HepG2 (cell line): ENCODE measurements around the gene BSG. TPM values are rescaled to one million over a fixed set of nuclear protein-coding genes. Genes with fewer than 3 reads are reported as not detected.

ENCODE experiments used
- ATAC-seq: fragments of 200-7000 bp; cut with Tn5 transposase; 3 replicates; pipeline ENCODE4 v1.9.1; 2020; ENCODE audit warnings: mild to moderate bottlenecking, moderate library complexity
- BruUV-seq: library from RNA; stranded (reverse); fragments of 400-500 nt; replicated peaks from 2 replicates; lab custom pipeline; 2021; lab: Mats Ljungman, UMichigan
- CTCF ChIA-PET: fragments of 300-600 bp; formaldehyde crosslinking; extraction: SDS; loops from one replicate; lab custom pipeline; 2021; ENCODE audit warnings: low total read pairs, inconsistent platforms, low intra/inter-chr PET ratio; lab: Yijun Ruan, JAX
- POLR2A ChIA-PET: fragments of 350-600 bp; sonication (Branson Sonifier 250); formaldehyde crosslinking; loops from one replicate; lab custom pipeline; 2020; ENCODE audit warnings: antibody characterized with exemption, inconsistent platforms; lab: Yijun Ruan, JAX
- DNase-seq: peaks from one replicate; pipeline ENCODE4 v3.0.0-alpha.2; 2015; ENCODE audit warnings: low spot score
- FAIRE-seq: peaks from 3 replicates; lab custom pipeline; 2011; peaks lifted over from hg19 to GRCh38; lab: Jason Lieb, UNC
- H2AFZ ChIP-seq: one replicate; pipeline ENCODE4 v1.6.1; 2011; ENCODE audit warnings: low read length, inconsistent platforms
- H3K27ac ChIP-seq: fragments of 300-600 bp; 3 replicates; pipeline ENCODE4 v1.8.0; 2011; ENCODE audit warnings: mixed run types, mild to moderate bottlenecking, mixed read lengths, low read length, inconsistent platforms; ENCODE audit not compliant: insufficient read depth; ENCODE audit errors: extremely low read length
- H3K27me3 ChIP-seq, 2 experiments: fragments of 200-600 bp in 1 of 2; 2 replicates in 1 of 2; 3 replicates in 1 of 2; pipeline versions ENCODE4 v1.6.0 to v1.8.0; 2011; ENCODE audit warnings: low read length in 2 of 2, mild to moderate bottlenecking in 2 of 2, moderate library complexity in 2 of 2, inconsistent platforms in 1 of 2; ENCODE audit not compliant: insufficient read depth in 2 of 2, control insufficient read depth in 1 of 2
- H3K36me3 ChIP-seq, 2 experiments: fragments of 200-600 bp in 1 of 2; replicated peaks in 1 of 2; 2 replicates in 1 of 2; 3 replicates in 1 of 2; pipeline versions ENCODE4 v1.5.1 to v1.8.0; 2011; ENCODE audit warnings: low read length in 2 of 2, inconsistent platforms in 1 of 2; ENCODE audit not compliant: insufficient read depth in 2 of 2, control insufficient read depth in 1 of 2
- H3K4me1 ChIP-seq: 2 replicates; pipeline ENCODE4 v1.5.1; 2012; ENCODE audit warnings: low read length, inconsistent platforms; ENCODE audit not compliant: insufficient read depth
- H3K4me2 ChIP-seq: 2 replicates; pipeline ENCODE4 v1.6.0; 2011; ENCODE audit warnings: low read depth, low read length, inconsistent platforms
- H3K4me3 ChIP-seq, 3 experiments: fragments of 200-600 bp in 1 of 3; sonication (generic), shearing (Covaris generic) in 1 of 3; replicated peaks in 1 of 3; 2 replicates each; pipeline ENCODE4 v1.5.1; 2011 to 2016; ENCODE audit warnings: low read length in 3 of 3, inconsistent platforms in 2 of 3, low read depth in 2 of 3, mild to moderate bottlenecking in 2 of 3, control low read depth in 1 of 3, mixed read lengths in 1 of 3; ENCODE audit not compliant: insufficient read depth in 1 of 3
- H3K79me2 ChIP-seq: one replicate; pipeline ENCODE4 v1.6.1; 2011; ENCODE audit warnings: low read length, inconsistent platforms; ENCODE audit not compliant: insufficient read depth
- H3K9ac ChIP-seq: 2 replicates; pipeline ENCODE4 v1.6.0; 2011; ENCODE audit warnings: mild to moderate bottlenecking, low read depth, low read length, inconsistent platforms; ENCODE audit not compliant: insufficient read depth
- H3K9me3 ChIP-seq: 2 replicates; pipeline ENCODE4 v1.5.1; 2012; ENCODE audit warnings: mild to moderate bottlenecking, low read length
- H4K20me1 ChIP-seq: 2 replicates; pipeline ENCODE4 v1.6.0; 2011; ENCODE audit warnings: inconsistent platforms, mild to moderate bottlenecking, low read length, moderate library complexity; ENCODE audit not compliant: insufficient read depth
- AGO2 ChIP-seq: fragments of 200-400 bp; formaldehyde crosslinking; optimal IDR thresholded peaks from 2 replicates; pipeline ENCODE3; 2017; ENCODE audit warnings: mild to moderate bottlenecking, low read depth, low read length, moderate library complexity
- RBFOX2 ChIP-seq: fragments of 200-400 bp; formaldehyde crosslinking; IDR thresholded peaks from 2 replicates; pipeline ENCODE4 v1.6.1; 2017; ENCODE audit warnings: low read depth, mild to moderate bottlenecking, low read length
- RBM22 ChIP-seq: fragments of 200-400 bp; formaldehyde crosslinking; optimal IDR thresholded peaks from 2 replicates; pipeline ENCODE3; 2017; ENCODE audit warnings: mild to moderate bottlenecking, low read length, moderate library complexity
- TEAD2 ChIP-seq: sonication (generic); formaldehyde crosslinking; IDR thresholded peaks from 2 replicates; pipeline ENCODE4 v1.9.0; 2021; ENCODE audit warnings: missing genetic modification reagents
- ZNF468 ChIP-seq: sonication (generic); formaldehyde crosslinking; IDR thresholded peaks from 2 replicates; pipeline ENCODE4 v1.8.0; 2022; ENCODE audit warnings: mild to moderate bottlenecking, moderate library complexity, missing genetic modification reagents
- WGBS: methylation state at CpG from one replicate; pipeline ENCODE4 v1.1.6; 2017; ENCODE audit warnings: low lambda C conversion rate; 5-methylcytosine and 5-hydroxymethylcytosine counted together
- in situ Hi-C: cut with HindIII; loops from 2 replicates; pipeline ENCODE4 v1.10.0; 2017; ENCODE audit warnings: low pct_unique_long_range_greater_than_20kb; ENCODE audit not compliant: extremely low pct_ligation_motif_present
- intact Hi-C: fragments of 100-400 bp; cut with micrococcal nuclease; formaldehyde crosslinking; loops from one replicate; pipeline ENCODE4 v1.10.0; 2022; ENCODE audit not compliant: unreplicated experiment
- polyA plus RNA-seq, 8 experiments: library from polyadenylated mRNA; depleted of rRNA in 3 of 8; stranded (reverse) in 7 of 8; unstranded in 1 of 8; fragments of >200 nt; fragmentation: Illumina TruSeq in 4 of 8; extraction: Trizol in 4 of 8; gene quantifications; 2 replicates each; pipeline versions ENCODE4 v1.2.1 to v1.2.3, GENCODE V29; 2011 to 2016; ENCODE audit warnings: low read depth in 4 of 8, missing spikeins in 1 of 8, mixed read lengths in 1 of 8; ENCODE audit not compliant: insufficient read depth in 1 of 8
- total RNA-seq, 5 experiments: library from RNA; depleted of rRNA; stranded (reverse); fragments of >200 nt; fragmentation: Illumina TruSeq; extraction: Trizol; gene quantifications; 2 replicates each; pipeline ENCODE4 v1.2.3, GENCODE V29; 2016; ENCODE audit warnings: low read depth in 1 of 5
- TF ChIP-seq, protein P1 (sequence below): sonication (generic); formaldehyde crosslinking; conservative IDR thresholded peaks from 2 replicates; pipeline ENCODE4 v1.4.0; 2020; ENCODE audit warnings: missing genetic modification reagents
- TF ChIP-seq, protein P2 (sequence below): sonication (generic); formaldehyde crosslinking; IDR thresholded peaks from 2 replicates; pipeline ENCODE4 v1.4.0; 2020; ENCODE audit warnings: missing genetic modification reagents, low read depth, mild to moderate bottlenecking, borderline replicate concordance

BSG gene
- total and polyA plus RNA-seq, 2 of the 13 experiments (the other 11 are each of a cell fraction or from before 2014, with no cell fraction given): 309 to 754 TPM

DNA sequence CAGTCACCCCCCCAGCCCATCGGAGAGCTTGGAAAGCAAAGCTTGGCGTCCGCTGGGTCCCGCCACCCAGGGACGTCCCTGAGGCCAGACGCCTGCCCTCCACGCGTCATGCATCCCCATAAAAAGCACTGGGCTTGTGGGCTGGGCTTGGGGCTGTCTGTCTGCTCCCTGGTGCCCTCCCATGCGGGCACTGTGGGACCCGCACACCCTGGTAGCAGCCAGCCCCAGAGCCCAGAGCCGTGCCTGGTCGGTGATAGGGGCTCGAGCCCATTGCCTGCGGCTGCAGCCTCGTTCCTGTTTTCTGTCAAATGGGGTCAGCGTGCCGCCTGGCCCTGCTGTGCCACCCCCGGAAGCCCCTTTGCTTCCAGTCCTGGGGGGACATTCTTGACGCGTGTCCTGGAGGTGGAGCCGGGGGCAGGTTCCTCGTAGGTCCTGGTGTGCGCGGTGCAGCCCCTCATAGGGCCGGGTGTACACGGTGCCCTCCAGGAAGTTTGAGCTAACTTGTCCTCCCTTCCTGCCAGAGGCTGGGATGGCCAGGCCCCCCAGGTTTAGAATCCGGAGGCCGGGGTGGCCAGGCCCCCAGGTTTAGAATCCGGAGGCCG is 32.9 kb upstream of the BSG start:
- ChIA-PET CTCF (no interaction called here), POLR2A (interaction anchor here (1.1 kb wide), 1 partner anchor 16 kb away, joined by 3 read pairs; no protein-coding TSS in a partner anchor)
- ATAC-seq (no peak), FAIRE-seq (no peak), DNase-seq (no peak)
- no peak overlapping the region for H3K4me2 ChIP-seq
- H3K4me1 ChIP-seq: peaks cover 8% of the 10 kb centered on the region
- no peaks in the 10 kb centered on the region for H3K9me3 ChIP-seq
- H3K79me2 ChIP-seq: peaks cover 11% of the 10 kb centered on the region
- peaks cover 16% of the 10 kb centered on the region; the same call in 1 of the 2 replicates for H4K20me1 ChIP-seq
- H3K27ac ChIP-seq: no peak overlapping the region
- in situ Hi-C loops (no loop called here), intact Hi-C loops (no loop called here)
- H3K36me3 ChIP-seq: peaks cover 16 to 50% of the 10 kb centered on the region in 2 experiments; a peak in 4 of 5 replicates
- no peak overlapping the region for H3K9ac ChIP-seq
- no TSS peak for BruUV-seq
- H3K4me3 ChIP-seq: no peak overlapping the region
- WGBS: 97% methylated on average over 16 of the region's 30 CpGs
- no peak overlapping the region for H2AFZ ChIP-seq
- TF ChIP-seq RBM22 (peak; percentile 16), AGO2 (peak; percentile 21), RBFOX2 (peak; percentile 56; the same call in 1 of the 2 replicates), ZNF468 (CRISPR knock-in tag) (no peak), TEAD2 (CRISPR knock-in tag) (no peak)
- TF ChIP-seq, protein P1, sequence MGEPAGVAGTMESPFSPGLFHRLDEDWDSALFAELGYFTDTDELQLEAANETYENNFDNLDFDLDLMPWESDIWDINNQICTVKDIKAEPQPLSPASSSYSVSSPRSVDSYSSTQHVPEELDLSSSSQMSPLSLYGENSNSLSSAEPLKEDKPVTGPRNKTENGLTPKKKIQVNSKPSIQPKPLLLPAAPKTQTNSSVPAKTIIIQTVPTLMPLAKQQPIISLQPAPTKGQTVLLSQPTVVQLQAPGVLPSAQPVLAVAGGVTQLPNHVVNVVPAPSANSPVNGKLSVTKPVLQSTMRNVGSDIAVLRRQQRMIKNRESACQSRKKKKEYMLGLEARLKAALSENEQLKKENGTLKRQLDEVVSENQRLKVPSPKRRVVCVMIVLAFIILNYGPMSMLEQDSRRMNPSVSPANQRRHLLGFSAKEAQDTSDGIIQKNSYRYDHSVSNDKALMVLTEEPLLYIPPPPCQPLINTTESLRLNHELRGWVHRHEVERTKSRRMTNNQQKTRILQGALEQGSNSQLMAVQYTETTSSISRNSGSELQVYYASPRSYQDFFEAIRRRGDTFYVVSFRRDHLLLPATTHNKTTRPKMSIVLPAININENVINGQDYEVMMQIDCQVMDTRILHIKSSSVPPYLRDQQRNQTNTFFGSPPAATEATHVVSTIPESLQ (CRISPR knock-in tag): no peak
- TF ChIP-seq, protein P2, sequence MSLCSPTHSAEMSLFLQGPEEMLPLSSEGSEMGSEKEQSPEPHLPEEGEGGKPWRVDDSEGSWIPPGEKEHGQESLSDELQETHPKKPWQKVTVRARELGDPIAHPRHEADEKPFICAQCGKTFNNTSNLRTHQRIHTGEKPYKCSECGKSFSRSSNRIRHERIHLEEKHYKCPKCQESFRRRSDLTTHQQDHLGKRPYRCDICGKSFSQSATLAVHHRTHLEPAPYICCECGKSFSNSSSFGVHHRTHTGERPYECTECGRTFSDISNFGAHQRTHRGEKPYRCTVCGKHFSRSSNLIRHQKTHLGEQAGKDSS (CRISPR knock-in tag): no peak
- H3K27me3 ChIP-seq: no peaks in the 10 kb centered on the region
